H9 (cell line): Measurements from ENCODE around the gene BACH1. TPM values are rescaled to one million over a fixed set of nuclear protein-coding genes. Genes with fewer than 3 reads are reported as not detected.

Source experiments
- DNase-seq: peaks from one replicate; pipeline ENCODE4 v3.0.0-alpha.2; 2017
- H2AFZ ChIP-seq: one replicate; pipeline ENCODE4 v1.6.1; 2013; ENCODE audit warnings: mild to moderate bottlenecking, low read length, control low read depth, moderate library complexity
- H2AK5ac ChIP-seq: 2 replicates; pipeline ENCODE4 v1.6.1; 2013; ENCODE audit warnings: low read length, control low read depth, mixed read lengths; ENCODE audit not compliant: insufficient read length
- H2BK120ac ChIP-seq: one replicate; pipeline ENCODE4 v1.6.1; 2013; ENCODE audit warnings: low read depth, mild to moderate bottlenecking, low read length, control low read depth, inconsistent platforms; ENCODE audit not compliant: poor library complexity, severe bottlenecking
- H2BK12ac ChIP-seq: 2 replicates; pipeline ENCODE4 v1.6.1; 2013; ENCODE audit warnings: low read length, control low read depth, mixed read lengths, low read depth; ENCODE audit not compliant: insufficient read length
- H2BK15ac ChIP-seq: 2 replicates; pipeline ENCODE4 v1.6.1; 2013; ENCODE audit warnings: low read depth, low read length, control low read depth
- H2BK20ac ChIP-seq: one replicate; pipeline ENCODE4 v1.6.1; 2013; ENCODE audit warnings: low read depth, mild to moderate bottlenecking, low read length, control low read depth, inconsistent platforms; ENCODE audit not compliant: poor library complexity, severe bottlenecking
- H2BK5ac ChIP-seq: 2 replicates; pipeline ENCODE4 v1.6.1; 2013; ENCODE audit warnings: low read length, control low read depth, mixed read lengths; ENCODE audit not compliant: insufficient read length
- H3K14ac ChIP-seq: 2 replicates; pipeline ENCODE4 v1.6.1; 2013; ENCODE audit warnings: low read length, control low read depth; ENCODE audit not compliant: insufficient read depth
- H3K18ac ChIP-seq: 2 replicates; pipeline ENCODE4 v1.6.1; 2013; ENCODE audit warnings: low read depth, mild to moderate bottlenecking, mixed read lengths, low read length, control low read depth; ENCODE audit not compliant: insufficient read length
- H3K23ac ChIP-seq: 2 replicates; pipeline ENCODE4 v1.6.1; 2013; ENCODE audit warnings: low read length, control low read depth, mixed read lengths, low read depth; ENCODE audit not compliant: insufficient read length
- H3K23me2 ChIP-seq: 2 replicates; pipeline ENCODE4 v1.6.1; 2013; ENCODE audit warnings: low read depth, mild to moderate bottlenecking, mixed read lengths, low read length, control low read depth; ENCODE audit not compliant: insufficient read length, poor library complexity, severe bottlenecking
- H3K27ac ChIP-seq: 2 replicates; pipeline ENCODE4 v1.5.1; 2013; ENCODE audit warnings: low read length, control low read depth, mixed read lengths, low read depth; ENCODE audit not compliant: insufficient read length
- H3K27me3 ChIP-seq: 2 replicates; pipeline ENCODE4 v1.6.1; 2013; ENCODE audit warnings: low read length, control low read depth, inconsistent platforms; ENCODE audit not compliant: insufficient read depth
- H3K4ac ChIP-seq: 2 replicates; pipeline ENCODE4 v1.6.1; 2013; ENCODE audit warnings: low read depth, mild to moderate bottlenecking, control low read depth, inconsistent platforms, low read length, moderate library complexity
- H3K4me1 ChIP-seq: 2 replicates; pipeline ENCODE4 v1.6.1; 2013; ENCODE audit warnings: low read length, control low read depth, inconsistent platforms; ENCODE audit not compliant: insufficient read depth
- H3K4me2 ChIP-seq: 2 replicates; pipeline ENCODE4 v1.6.1; 2013; ENCODE audit warnings: low read length, control low read depth, mixed read lengths; ENCODE audit not compliant: insufficient read length, insufficient read depth
- H3K56ac ChIP-seq: 2 replicates; pipeline ENCODE4 v1.6.1; 2013; ENCODE audit warnings: low read depth, mild to moderate bottlenecking, mixed read lengths, low read length, control low read depth; ENCODE audit not compliant: insufficient read length
- H3K79me1 ChIP-seq: 2 replicates; pipeline ENCODE4 v1.6.1; 2013; ENCODE audit warnings: low read depth, mild to moderate bottlenecking, moderate library complexity, low read length, control low read depth, inconsistent platforms; ENCODE audit not compliant: insufficient read depth, poor library complexity, severe bottlenecking
- H3K79me2 ChIP-seq: 2 replicates; pipeline ENCODE4 v1.6.1; 2013; ENCODE audit warnings: low read length, control low read depth, inconsistent platforms; ENCODE audit not compliant: insufficient read depth
- H3K9ac ChIP-seq: 2 replicates; pipeline ENCODE4 v1.6.1; 2013; ENCODE audit warnings: low read length, control low read depth, mixed read lengths; ENCODE audit not compliant: insufficient read length; ENCODE audit errors: extremely low read depth
- H3K9me3 ChIP-seq: one replicate; pipeline ENCODE4 v1.6.1; 2013; ENCODE audit warnings: low read depth, low read length, inconsistent platforms; ENCODE audit not compliant: control insufficient read depth
- H3T11ph ChIP-seq: one replicate; pipeline ENCODE4 v1.6.1; 2013; ENCODE audit warnings: mild to moderate bottlenecking, low read length, control low read depth, inconsistent platforms
- H4K20me1 ChIP-seq: one replicate; pipeline ENCODE4 v1.6.1; 2013; ENCODE audit not compliant: control insufficient read depth, insufficient read length, insufficient read depth
- H4K5ac ChIP-seq: 2 replicates; pipeline ENCODE4 v1.6.1; 2013; ENCODE audit warnings: low read depth, mild to moderate bottlenecking, mixed read lengths, low read length, control low read depth; ENCODE audit not compliant: insufficient read length
- H4K8ac ChIP-seq: replicated peaks from 2 replicates; pipeline ENCODE4 v1.6.1; 2013; ENCODE audit warnings: low read length, control low read depth, mixed read lengths, low read depth; ENCODE audit not compliant: insufficient read length
- H4K91ac ChIP-seq: 2 replicates; pipeline ENCODE4 v1.6.1; 2013; ENCODE audit warnings: low read depth, mild to moderate bottlenecking, moderate library complexity, mixed read lengths, low read length, control low read depth; ENCODE audit not compliant: insufficient read length
- H3K27ac Mint-ChIP-seq, 3 experiments: 2 replicates in 2 of 3; 3 replicates in 1 of 3; pipeline ENCODE4 v1.8.0; 2020 to 2021; ENCODE audit warnings: mixed read lengths in 3 of 3, mild to moderate bottlenecking in 1 of 3, moderate library complexity in 1 of 3
- H3K27me3 Mint-ChIP-seq: 2 replicates; pipeline ENCODE4 v1.8.0; 2021; ENCODE audit warnings: low read depth, mild to moderate bottlenecking, moderate library complexity, mixed read lengths
- H3K36me3 Mint-ChIP-seq, 3 experiments: 2 replicates in 2 of 3; 3 replicates in 1 of 3; pipeline ENCODE4 v1.8.0; 2020 to 2021; ENCODE audit warnings: low read depth in 3 of 3, mixed read lengths in 3 of 3; ENCODE audit not compliant: insufficient read depth in 1 of 3
- H3K4me1 Mint-ChIP-seq, 2 experiments: 2 replicates each; pipeline ENCODE4 v1.8.0; 2020; ENCODE audit warnings: mixed read lengths in 2 of 2
- H3K4me3 Mint-ChIP-seq, 2 experiments: 2 replicates in 1 of 2; 3 replicates in 1 of 2; pipeline ENCODE4 v1.8.0; 2020 to 2021; ENCODE audit warnings: mild to moderate bottlenecking in 2 of 2, mixed read lengths in 2 of 2, moderate library complexity in 1 of 2
- H3K9me3 Mint-ChIP-seq, 2 experiments: 2 replicates in 1 of 2; 3 replicates in 1 of 2; pipeline ENCODE4 v1.8.0; 2020; ENCODE audit warnings: mild to moderate bottlenecking in 2 of 2, mixed read lengths in 2 of 2, moderate library complexity in 1 of 2
- CTCF ChIP-seq: fragments of 200-600 bp; sonication (generic); conservative IDR thresholded peaks from 3 replicates; pipeline ENCODE4 v1.8.0; 2021; ENCODE audit warnings: antibody characterized with exemption, mild to moderate bottlenecking
- WGBS: extraction: QIAGEN DNeasy Blood & Tissue Kit; methylation state at CpG from one replicate; pipeline ENCODE4 v1.1.7; 2013; ENCODE audit warnings: missing lambda C conversion rate, low lambda C conversion rate, mixed read lengths; ENCODE audit not compliant: insufficient read length; ENCODE audit errors: extremely low coverage; 5-methylcytosine and 5-hydroxymethylcytosine counted together
- total RNA-seq: library from RNA; stranded (reverse); gene quantifications from 2 replicates; pipeline ENCODE4 v1.2.1, GENCODE V29; 2021

Gene BACH1
- total RNA-seq, 1 experiment from 2014 or later: 42.4 TPM

DNA sequence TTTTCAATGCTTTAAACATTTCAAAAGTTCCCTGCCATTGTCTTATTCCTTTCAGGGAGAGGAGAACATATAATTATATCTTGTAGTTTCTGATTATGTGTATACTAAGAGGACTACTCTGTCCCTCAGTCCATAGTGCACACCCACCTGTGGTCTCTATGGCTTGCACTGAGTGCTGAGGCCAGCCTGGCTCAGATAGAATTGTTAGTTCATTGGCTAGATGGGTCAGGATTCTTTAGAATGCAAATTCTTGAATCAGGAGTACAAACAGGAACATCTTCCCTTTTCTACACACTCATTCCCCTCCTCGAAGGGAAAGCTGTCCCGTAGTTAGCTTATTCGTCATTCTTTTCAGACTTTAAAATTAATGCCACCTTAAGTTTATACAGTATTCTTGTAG, 8.2 kb downstream of the BACH1 start:
- WGBS: no CpG with 5 or more reads among the region's 3 CpGs
- Mint-ChIP-seq H3K4me1 (peaks cover 26 to 31% of the 10 kb centered on the region in 2 experiments), H3K9me3 (no peaks in the 10 kb centered on the region), H3K27ac (no peak overlapping the region), H3K36me3 (peaks cover 2 to 12% (median 8%) of the 10 kb centered on the region in 3 experiments; a peak in 5 of 7 replicates), H3K4me3 (no peak overlapping the region), H3K27me3 (no peaks in the 10 kb centered on the region)
- Histone ChIP-seq H3K23ac (no peak overlapping the region), H4K20me1 (no peaks in the 10 kb centered on the region), H3K4me1 (peaks cover 8% of the 10 kb centered on the region; the same call in 1 of the 2 replicates), H3K23me2 (no peaks in the 10 kb centered on the region), H3K4me2 (no peak overlapping the region), H3K56ac (no peak overlapping the region), H3K27ac (no peak overlapping the region), H2BK5ac (no peak overlapping the region), H4K5ac (no peak overlapping the region), H3T11ph (no peak overlapping the region), H4K91ac (no peak overlapping the region), H3K14ac (no peak overlapping the region), H2AK5ac (no peak overlapping the region), H3K18ac (no peak overlapping the region), H3K27me3 (no peaks in the 10 kb centered on the region), H2BK12ac (no peak overlapping the region), H3K79me1 (peaks cover 3% of the 10 kb centered on the region), H3K79me2 (peaks cover 47% of the 10 kb centered on the region; the same call in 1 of the 2 replicates), H2AFZ (no peak overlapping the region), H4K8ac (no peak overlapping the region), H2BK15ac (no peak overlapping the region), H3K9me3 (no peaks in the 10 kb centered on the region), H3K4ac (no peak overlapping the region), H2BK20ac (no peak overlapping the region), H2BK120ac (no peak overlapping the region), H3K9ac (no peak overlapping the region)
- no peak for TF ChIP-seq CTCF
- DNase-seq: no peak
